Osteocyte (in vitro differentiated cells): ENCODE results near the gene OLFM2. TPM values are rescaled to one million over a fixed set of nuclear protein-coding genes. Genes with fewer than 3 reads are reported as not detected.

Experiments
- DNase-seq: peaks from one replicate; pipeline ENCODE4 v3.0.0; 2021; ENCODE audit warnings: mixed read lengths; ENCODE audit not compliant: unreplicated experiment; ENCODE audit errors: extremely low spot score
- H3K27ac Mint-ChIP-seq: one replicate; pipeline ENCODE4 v1.8.0; 2021; ENCODE audit warnings: mild to moderate bottlenecking, mixed read lengths; ENCODE audit not compliant: unreplicated experiment
- H3K27me3 Mint-ChIP-seq: one replicate; pipeline ENCODE4 v1.8.0; 2021; ENCODE audit warnings: mixed read lengths; ENCODE audit not compliant: unreplicated experiment
- H3K36me3 Mint-ChIP-seq: one replicate; pipeline ENCODE4 v1.8.0; 2021; ENCODE audit warnings: mixed read lengths; ENCODE audit not compliant: unreplicated experiment
- H3K4me1 Mint-ChIP-seq: one replicate; pipeline ENCODE4 v1.8.0; 2021; ENCODE audit warnings: mixed read lengths; ENCODE audit not compliant: unreplicated experiment
- H3K4me3 Mint-ChIP-seq: one replicate; pipeline ENCODE4 v1.8.0; 2021; ENCODE audit warnings: mild to moderate bottlenecking, moderate library complexity, mixed read lengths; ENCODE audit not compliant: unreplicated experiment
- H3K9me3 Mint-ChIP-seq: one replicate; pipeline ENCODE4 v1.8.0; 2021; ENCODE audit warnings: mixed read lengths; ENCODE audit not compliant: unreplicated experiment
- CTCF ChIP-seq: fragments of 200-600 bp; sonication (generic); IDR thresholded peaks from 2 replicates; pipeline ENCODE4 v1.5.0; 2021; ENCODE audit warnings: antibody characterized with exemption, mild to moderate bottlenecking, moderate library complexity
- long read RNA-seq: library from polyadenylated mRNA; unstranded; transcript quantifications from one replicate; pipeline ENCODE4 v2.0.0, GENCODE V29; 2021
- total RNA-seq: library from RNA; stranded (reverse); gene quantifications from 2 replicates; pipeline ENCODE4 v1.2.1, GENCODE V29; 2021

Gene OLFM2
- total RNA-seq, result 208 and 236 TPM in 2 replicates
- long read RNA-seq, partial matches to known transcripts, result 0 of 2 reads
- long read RNA-seq, other reads (novel, unspliced or antisense), result 2 of 2 reads

GRCh38 chr19:9936326-9937000 is at the start of gene OLFM2:
OLFM2 (minus strand) TSS chr19:9936515; CDS start chr19:9936366, 149 bp downstream.
- H3K27ac Mint-ChIP-seq, result peak within 1 kb of the TSS; percentile 93
- TF ChIP-seq CTCF, result no peak
- H3K27me3 Mint-ChIP-seq, result no peaks in the 10 kb centered on the region
- H3K4me1 Mint-ChIP-seq, result peaks cover 46% of the 10 kb centered on the region
- peak within 1 kb of the TSS; percentile 97 for H3K4me3 Mint-ChIP-seq
- peaks cover under 1% of the 10 kb centered on the region for H3K9me3 Mint-ChIP-seq
- H3K36me3 Mint-ChIP-seq, result peaks cover 3% of the 10 kb centered on the region
- DNase-seq, result no peak

- TF ChIP-seq CTCF, result no peak
- H3K27ac Mint-ChIP-seq, result no peak overlapping the region
- no peak for DNase-seq
- no peak overlapping the region for H3K4me3 Mint-ChIP-seq
- H3K4me1 Mint-ChIP-seq, result peaks cover 12% of the 10 kb centered on the region
- H3K9me3 Mint-ChIP-seq, result no peaks in the 10 kb centered on the region
- H3K27me3 Mint-ChIP-seq, result no peaks in the 10 kb centered on the region
- peaks cover 26% of the 10 kb centered on the region for H3K36me3 Mint-ChIP-seq
Observed at GRCh38 chr19:9981406-9982260, 45.3 kb upstream of the OLFM2 start.

GRCh38 chr19:9972103-9972502 is 35.8 kb upstream of the OLFM2 start:
- H3K27me3 Mint-ChIP-seq, result no peaks in the 10 kb centered on the region
- DNase-seq, result no peak
- H3K9me3 Mint-ChIP-seq, result no peaks in the 10 kb centered on the region
- no peaks in the 10 kb centered on the region for H3K4me1 Mint-ChIP-seq
- peaks cover 32% of the 10 kb centered on the region for H3K36me3 Mint-ChIP-seq
- H3K27ac Mint-ChIP-seq, result no peak overlapping the region
- TF ChIP-seq CTCF, result no peak
- no peak overlapping the region for H3K4me3 Mint-ChIP-seq

GRCh38 chr19:9971166-9971897 is 35.0 kb upstream of the OLFM2 start:
- Mint-ChIP-seq H3K27me3 (no peaks in the 10 kb centered on the region), H3K4me3 (no peak overlapping the region), H3K36me3 (peaks cover 32% of the 10 kb centered on the region), H3K27ac (no peak overlapping the region), H3K9me3 (no peaks in the 10 kb centered on the region), H3K4me1 (peaks cover 2% of the 10 kb centered on the region)
- no peak for TF ChIP-seq CTCF
- DNase-seq, result no peak
